Measurements from ENCODE around the gene C16orf78.

The C16orf78 gene

DNA sequence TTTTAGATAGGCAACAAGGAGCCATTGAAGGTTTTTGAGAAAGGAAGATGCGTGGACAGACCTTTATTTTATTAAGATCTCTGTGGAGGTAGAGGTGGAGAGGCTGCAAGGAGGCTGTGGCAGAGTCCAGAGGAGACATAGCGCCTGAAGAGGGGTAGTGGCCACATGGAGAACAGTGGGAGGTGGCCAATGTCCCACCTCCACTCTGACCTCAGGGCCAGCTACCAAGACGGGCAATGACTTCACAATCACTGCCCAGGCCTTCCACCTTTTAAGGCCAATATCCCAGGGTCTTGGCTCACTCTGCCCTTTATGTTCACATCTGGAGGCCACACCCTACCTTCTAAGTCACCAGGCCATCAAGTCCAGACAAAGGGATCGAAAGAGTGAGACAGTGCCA, at the start of gene C16orf78:
Gene C16orf78 (plus strand): TSS at position 301 of the 400 bp plus-strand sequence. CDS start 136 bp downstream, outside the sequence.
- DNase-seq, result no peak

DNA sequence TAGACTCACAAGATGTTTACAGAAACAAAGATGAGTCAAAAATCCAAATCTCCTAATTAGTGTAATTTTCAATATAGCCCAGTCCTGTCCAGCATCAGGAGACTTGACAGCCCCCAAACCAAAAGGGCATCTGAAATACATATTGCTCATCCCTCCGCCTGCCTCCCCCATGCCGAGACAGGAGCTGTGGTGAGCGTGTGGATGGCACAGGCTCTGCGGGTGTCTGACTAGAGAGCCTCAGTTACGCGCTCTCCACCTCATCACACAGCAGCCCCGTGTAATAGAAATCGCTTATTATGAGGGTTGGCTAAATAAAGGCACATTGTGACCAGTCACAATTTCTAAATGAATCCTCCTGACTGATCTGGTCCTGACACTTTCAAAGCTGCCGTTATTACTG, 48.9 kb upstream of the C16orf78 start:
- no peak for DNase-seq

DNA sequence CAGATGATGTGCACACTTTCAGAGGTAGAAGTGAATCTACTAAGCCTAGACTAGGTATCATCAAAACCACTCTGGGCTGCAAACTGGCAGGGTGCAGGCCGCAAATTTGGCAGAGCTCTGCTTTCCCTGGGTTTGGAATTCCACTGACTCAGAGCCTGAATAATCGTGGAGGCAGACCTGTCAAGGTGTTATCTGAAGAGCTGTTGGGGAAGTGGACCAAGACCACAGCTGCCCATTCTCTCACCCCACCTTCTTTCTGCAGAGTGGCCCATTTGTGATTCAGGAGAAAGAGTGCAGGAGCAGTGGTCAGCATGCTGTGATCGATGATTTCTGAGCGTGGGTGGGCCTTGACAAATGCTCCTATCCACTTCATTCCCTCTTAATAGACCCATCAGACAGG, 46.1 kb upstream of the C16orf78 start:
- DNase-seq, result no peak

- no peak for DNase-seq
These were observed 45.3 kb upstream of the C16orf78 start for GRCh38 chr16:49328325-49328724.

DNA sequence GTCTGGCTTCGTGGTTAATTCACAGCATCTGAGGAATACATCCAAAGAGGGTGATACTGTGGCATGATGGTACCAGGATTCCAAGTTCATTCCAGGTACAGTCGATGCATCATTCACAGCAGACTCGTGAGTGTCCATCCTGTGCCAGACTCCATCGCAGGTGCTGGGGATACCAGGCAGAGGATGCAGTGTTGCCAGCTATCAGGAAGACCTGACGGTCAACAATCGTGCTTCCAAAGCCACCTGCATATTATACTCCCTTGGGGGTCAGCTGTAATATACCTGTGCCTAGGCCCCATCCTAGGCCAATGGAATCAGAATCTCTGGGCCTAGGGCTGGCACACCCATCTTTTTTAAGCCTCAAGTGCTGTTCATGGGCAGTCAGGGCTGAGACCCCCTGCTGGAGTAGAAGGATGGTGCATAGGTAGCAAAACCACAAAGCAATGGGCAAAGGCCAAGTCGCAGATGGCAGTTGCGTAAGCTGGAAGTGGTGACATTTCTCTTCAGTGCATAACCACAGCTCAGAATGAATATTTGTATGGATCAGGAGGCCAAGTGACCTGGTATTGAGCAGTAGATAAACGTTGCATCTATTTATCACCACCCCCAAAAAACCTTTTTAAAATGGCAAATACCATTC, 42.9 kb upstream of the C16orf78 start:
- no peak for DNase-seq

- DNase-seq, result no peak
These were observed 40.9 kb upstream of the C16orf78 start for GRCh38 chr16:49332589-49333258.

DNA sequence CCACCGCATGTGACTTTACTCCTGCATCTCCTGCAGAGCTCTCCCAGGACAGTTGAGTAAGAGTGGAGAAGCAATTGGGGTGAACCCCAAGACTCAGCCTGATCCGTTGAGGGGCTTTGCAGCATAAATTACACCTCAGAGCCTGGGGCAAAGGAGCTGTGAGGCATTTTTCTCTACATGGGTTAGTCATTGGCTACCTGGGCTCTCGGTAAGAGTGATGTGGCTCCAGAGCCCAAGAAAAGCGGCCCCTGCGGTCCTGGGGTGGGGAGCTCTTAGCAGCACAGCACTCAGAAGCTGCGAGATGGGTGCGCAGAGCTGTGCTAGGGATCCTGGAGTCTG, 40.4 kb upstream of the C16orf78 start:
- no peak for DNase-seq

DNA sequence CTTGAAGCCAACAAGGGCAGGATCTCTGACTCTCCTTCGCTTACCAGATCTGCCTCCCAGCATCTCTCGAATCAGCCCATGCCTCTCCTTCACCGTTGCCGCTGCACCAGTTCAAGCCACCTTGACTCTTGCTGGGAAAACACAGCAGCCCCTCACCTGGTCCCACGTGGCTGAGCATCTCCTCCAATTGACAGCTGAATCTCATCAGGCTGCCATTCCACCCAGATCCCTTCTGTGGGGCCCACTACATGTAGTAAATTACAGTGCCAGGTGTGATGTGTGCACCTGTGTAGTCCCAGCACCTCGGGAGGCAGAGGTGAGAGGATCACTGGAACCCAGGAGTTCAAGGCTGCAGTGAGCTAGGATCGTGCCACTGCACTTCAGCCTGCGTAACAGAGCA, 37.8 kb upstream of the C16orf78 start:
- no peak for DNase-seq

DNA sequence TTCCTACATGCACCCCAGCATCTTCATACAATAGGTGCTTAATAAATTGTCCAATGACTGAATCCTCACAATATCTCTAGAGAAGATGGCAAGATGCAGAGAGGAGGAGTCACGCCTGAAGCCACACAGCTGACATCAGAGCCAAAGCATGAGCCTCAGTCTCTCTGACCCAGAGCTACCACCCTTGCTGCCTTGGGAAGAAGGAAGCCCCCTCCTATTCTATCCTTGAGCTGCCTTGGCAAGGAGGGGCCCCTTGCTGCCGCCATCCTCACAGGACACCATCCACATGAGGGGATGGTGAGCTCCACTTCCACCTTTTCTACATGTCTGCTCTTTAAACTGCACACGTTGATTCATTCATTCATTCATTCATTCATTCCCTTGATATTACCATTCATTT, 37.0 kb upstream of the C16orf78 start:
- DNase-seq, result no peak

DNA sequence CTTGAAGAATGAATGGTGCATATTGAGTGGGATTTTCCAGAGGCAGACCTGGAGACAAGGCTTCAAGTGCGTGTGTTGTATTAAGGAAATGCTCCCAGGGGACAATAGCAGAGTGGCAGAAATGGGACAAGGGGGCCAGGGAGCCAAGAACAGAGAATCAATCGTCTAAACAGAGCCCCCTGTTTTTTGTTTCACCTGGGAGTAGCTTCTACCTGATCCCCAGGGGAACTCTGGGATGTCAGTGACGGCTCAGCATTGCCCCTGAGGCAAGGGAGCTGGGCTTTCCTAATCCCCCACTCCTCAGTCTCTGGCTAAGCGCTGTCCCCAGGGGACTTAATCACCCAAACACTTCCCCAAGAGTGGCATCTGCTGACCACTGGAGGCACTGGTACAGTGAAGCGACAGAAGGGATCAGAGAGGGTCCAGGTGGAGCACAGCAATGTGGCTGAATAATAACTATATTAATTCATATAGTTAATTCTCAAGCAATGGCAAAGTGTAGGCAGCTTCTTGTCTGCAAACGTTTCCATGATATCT, 35.7 kb upstream of the C16orf78 start:
- no peak for DNase-seq

GRCh38 chr16:49338611-49339265, 34.9 kb upstream of the C16orf78 start:
- no peak for DNase-seq

DNA sequence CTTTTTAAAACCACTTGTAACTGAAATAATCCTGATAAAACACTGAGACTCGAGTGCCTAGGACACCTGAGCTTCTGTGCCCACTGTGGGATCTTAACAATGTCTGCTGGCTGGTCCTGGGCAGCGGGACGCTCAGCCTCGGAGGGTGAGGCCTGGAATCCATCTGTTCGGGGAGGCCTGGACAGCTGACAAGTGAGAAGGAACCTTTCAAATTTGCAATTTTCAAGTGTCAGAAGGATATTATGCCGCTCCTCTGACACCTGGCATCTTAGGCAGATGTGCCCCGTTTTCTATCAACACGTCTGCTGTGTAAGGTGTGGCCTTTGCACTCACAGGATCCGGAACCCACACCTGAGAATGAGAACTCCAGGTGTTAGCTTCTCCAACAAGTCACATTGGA, 33.1 kb upstream of the C16orf78 start:
- no peak for DNase-seq

- no peak for DNase-seq
These were observed 31.9 kb upstream of the C16orf78 start for GRCh38 chr16:49341706-49342105.

GRCh38 chr16:49342336-49343265, 31.0 kb upstream of the C16orf78 start:
- DNase-seq, result no peak

DNA sequence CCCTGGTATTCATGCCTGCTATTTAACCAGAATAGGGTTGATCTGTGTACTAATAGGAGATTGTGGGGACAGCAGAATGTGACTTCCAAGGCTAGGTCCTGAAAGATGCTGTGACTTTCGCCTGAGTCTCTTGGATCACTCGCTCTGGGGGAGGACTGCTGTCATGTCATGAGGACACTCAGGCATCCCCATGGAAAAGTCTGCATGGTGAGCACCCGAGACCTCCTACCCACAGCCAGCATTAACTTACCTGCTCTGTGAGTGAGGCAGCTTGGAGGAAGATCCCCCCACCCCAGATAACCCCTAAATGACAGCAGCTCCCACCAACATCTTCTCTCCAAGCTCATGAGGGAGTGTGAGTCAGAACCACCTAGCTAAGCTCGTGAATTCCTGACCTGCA, 30.3 kb upstream of the C16orf78 start:
- no peak for DNase-seq

- DNase-seq, result no peak
These were observed 29.2 kb upstream of the C16orf78 start for GRCh38 chr16:49344401-49344800.

DNA sequence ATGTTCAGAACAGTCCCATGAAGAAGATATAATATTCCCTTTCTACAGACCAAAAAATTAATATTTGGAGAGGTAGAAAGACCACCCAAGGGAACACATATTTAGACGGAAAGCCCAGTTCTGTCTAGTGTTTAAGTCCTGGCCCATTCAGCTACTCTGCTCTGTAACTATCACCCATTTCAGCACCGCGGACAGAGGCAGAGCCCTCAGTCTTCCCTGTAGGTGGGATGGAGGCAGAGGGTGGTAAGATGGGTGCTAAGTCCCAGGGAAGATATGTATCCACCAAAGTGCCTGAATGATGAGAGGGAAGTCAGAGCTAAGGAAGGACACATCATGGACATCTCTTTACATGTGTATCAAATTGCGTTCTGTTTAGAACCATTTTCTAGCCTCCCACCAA, 27.8 kb upstream of the C16orf78 start:
- DNase-seq, result no peak

DNA sequence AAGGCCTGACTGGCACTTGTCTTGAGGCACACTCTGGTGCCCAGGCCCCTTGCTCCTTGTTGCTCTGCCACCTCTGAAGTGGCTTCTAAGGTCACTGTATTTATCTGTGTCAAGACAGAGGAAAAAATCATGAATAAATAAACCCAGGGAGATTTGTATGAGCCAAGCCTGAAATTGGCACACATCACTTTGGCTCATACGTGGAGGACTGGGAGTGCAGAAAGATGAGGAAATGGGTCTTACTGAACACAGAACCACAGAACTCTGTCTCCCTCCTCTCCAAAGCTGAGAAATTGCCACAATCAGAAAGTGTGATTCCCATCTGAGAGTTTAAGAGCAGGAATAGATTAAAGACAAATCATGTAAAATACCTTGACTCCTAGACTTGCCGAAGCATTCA, 27.1 kb upstream of the C16orf78 start:
- DNase-seq, result no peak

- no peak for DNase-seq
These were observed 26.1 kb upstream of the C16orf78 start for GRCh38 chr16:49347476-49347875.

DNA sequence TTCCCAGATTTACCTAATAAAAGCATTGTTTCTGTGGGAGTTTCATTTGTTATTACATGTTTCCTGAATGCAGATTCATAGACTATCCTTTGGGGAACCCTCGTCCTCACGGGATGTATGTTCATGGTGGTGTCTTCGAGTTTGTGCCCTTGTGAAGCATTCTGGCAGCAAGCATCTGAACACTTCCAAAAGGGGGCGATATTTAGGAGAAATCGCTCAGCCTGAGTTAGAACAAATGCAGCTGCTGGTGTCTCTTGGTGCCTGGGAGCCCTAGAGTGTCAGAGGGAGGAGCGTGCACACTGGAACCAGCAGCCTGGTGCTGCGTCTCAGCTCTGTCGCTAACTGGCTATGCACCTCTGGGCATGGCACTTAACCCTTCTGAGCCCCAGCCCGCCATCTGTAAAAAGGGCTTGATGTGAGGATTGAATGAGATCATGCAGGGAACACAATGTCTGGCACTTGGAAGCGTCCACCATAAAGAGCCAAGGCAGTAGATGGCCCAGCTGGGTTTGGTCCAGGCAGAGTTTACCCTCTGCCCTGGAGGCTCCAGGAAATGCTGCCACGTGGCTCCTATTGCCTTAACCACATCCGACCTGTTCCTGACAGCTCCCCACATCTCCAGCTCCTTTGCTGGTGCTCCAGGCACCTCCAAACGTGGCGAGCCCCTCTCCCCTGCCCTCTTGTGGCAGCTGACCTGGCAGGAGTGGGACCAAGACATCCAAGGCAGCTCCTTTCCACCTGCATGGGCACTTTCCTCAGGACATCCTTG, 25.0 kb upstream of the C16orf78 start:
- peak; percentile 3 for DNase-seq

DNA sequence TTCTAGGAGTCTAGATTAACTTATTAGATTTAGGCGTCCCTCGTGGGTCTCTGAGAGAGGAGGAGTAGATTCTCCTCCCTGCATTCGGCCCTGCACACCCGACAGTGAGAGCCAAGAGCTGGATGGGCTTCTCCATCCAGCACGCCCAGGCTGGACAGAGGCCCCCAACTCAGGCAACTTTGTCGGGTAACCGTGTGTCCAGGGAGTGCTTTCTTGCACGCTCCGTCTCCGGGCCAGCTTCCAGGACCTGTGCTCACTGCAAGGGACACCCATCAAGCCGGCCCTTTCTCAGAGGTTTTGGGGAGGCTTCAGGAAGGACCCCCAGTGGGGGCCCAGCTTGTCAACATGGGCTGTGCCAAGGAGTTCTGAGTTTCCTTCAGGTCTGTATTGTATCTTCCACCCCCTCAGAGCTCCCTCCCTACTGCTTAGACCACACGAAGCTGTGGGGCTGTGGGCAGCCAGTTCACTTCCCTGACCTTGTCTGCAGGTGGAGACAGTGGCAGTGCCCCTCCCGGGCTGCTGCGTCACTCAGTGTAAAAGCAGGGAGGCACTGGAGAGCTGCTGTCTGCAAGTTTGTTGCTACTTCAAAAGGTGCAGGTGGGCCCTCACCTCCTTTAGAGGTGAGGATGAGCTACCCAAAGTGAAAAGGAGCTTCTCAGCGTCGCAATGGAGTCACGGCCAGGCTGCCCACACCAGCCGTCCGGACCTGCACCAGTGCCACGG, 24.0 kb upstream of the C16orf78 start:
- no peak for DNase-seq
